HG03196 (cell line): ENCODE measurements around the gene GLS.

Source experiments
- ATAC-seq: cut with Tn5 transposase; IDR thresholded peaks from one replicate; pipeline ENCODE4 v1.9.1; 2021; ENCODE audit not compliant: unreplicated experiment

Gene GLS

GRCh38 chr2:190968522-190968921 is 87.9 kb downstream of the GLS start:
- ATAC-seq = no peak

GRCh38 chr2:190970160-190970559 is 89.5 kb downstream of the GLS start:
- no peak for ATAC-seq

- ATAC-seq = no peak
Measured at GRCh38 chr2:190970873-190971506, 90.4 kb downstream of the GLS start.

GRCh38 chr2:190972213-190972612 is 91.6 kb downstream of the GLS start:
- no peak for ATAC-seq

- no peak for ATAC-seq
Measured at GRCh38 chr2:190972846-190973245, 92.2 kb downstream of the GLS start.

- ATAC-seq = no peak
Measured at GRCh38 chr2:190973262-190973661, 92.6 kb downstream of the GLS start.

- no peak for ATAC-seq
Measured at GRCh38 chr2:190973726-190974628, 93.4 kb downstream of the GLS start.

GRCh38 chr2:190974629-190975361 is 94.2 kb downstream of the GLS start:
- ATAC-seq = no peak

GRCh38 chr2:190976521-190976920 is 95.9 kb downstream of the GLS start:
- ATAC-seq = no peak

- ATAC-seq = no peak
Measured at GRCh38 chr2:190977505-190977904, 96.9 kb downstream of the GLS start.

- no peak for ATAC-seq
Measured at GRCh38 chr2:190978389-190979053, 97.9 kb downstream of the GLS start.

GRCh38 chr2:190979906-190980629 is 99.4 kb downstream of the GLS start:
- no peak for ATAC-seq

- ATAC-seq = no peak
Measured at GRCh38 chr2:190980630-190981209, 100.1 kb downstream of the GLS start.

- no peak for ATAC-seq
Measured at GRCh38 chr2:190981333-190981732, 100.7 kb downstream of the GLS start.

GRCh38 chr2:190981733-190982132 is 101.1 kb downstream of the GLS start:
- ATAC-seq = no peak

- no peak for ATAC-seq
Measured at GRCh38 chr2:190982262-190983034, 101.8 kb downstream of the GLS start.

- no peak for ATAC-seq
Measured at GRCh38 chr2:190984595-190984994, 104.0 kb downstream of the GLS start.

GRCh38 chr2:190986221-190986953 is 105.8 kb downstream of the GLS start:
- no peak for ATAC-seq

GRCh38 chr2:190987116-190987515 is 106.5 kb downstream of the GLS start:
- no peak for ATAC-seq
